ENCODE results near the gene LUC7L. TPM values are rescaled to one million over a fixed set of nuclear protein-coding genes. Genes with fewer than 3 reads are reported as not detected.
"Not testable (repeated sequence)": the region's sequence is repeated elsewhere in the genome, so short reads cannot be mapped to it uniquely, and the experiment has no call there.

Gene LUC7L
- total RNA-seq, 1 donor from 2014 or later, result 23.3 TPM

DNA sequence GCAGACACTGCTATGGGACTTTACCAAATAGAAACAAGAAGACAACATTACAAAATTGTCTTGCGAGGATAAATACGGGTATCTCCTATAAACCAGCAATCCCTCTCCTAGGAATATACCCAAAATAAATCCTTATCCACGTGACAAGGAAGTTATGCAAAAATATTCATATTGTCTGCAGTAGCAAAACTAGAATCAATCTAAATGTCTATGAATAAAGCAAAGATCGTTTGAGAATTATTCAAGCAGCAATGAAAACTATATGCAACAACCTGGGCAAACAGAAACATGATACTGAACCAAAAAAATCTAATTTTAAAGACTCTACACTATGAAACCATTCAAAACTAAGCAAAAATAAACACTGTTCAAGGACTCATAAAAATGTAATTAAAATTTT lies 9.2 kb downstream of the LUC7L start:
- Histone ChIP-seq H3K27me3 (ENCODE audit: low read depth) (no peaks in the 10 kb centered on the region), H3K9me3 (replicated peaks) (no peaks in the 10 kb centered on the region), H3K27ac (replicated peaks) (no peak overlapping the region), H3K4me1 (no peaks in the 10 kb centered on the region), H3K4me3 (no peak overlapping the region), H3K36me3 (peaks cover 98% of the 10 kb centered on the region)
- no peak for DNase-seq
- TF ChIP-seq, protein P1, sequence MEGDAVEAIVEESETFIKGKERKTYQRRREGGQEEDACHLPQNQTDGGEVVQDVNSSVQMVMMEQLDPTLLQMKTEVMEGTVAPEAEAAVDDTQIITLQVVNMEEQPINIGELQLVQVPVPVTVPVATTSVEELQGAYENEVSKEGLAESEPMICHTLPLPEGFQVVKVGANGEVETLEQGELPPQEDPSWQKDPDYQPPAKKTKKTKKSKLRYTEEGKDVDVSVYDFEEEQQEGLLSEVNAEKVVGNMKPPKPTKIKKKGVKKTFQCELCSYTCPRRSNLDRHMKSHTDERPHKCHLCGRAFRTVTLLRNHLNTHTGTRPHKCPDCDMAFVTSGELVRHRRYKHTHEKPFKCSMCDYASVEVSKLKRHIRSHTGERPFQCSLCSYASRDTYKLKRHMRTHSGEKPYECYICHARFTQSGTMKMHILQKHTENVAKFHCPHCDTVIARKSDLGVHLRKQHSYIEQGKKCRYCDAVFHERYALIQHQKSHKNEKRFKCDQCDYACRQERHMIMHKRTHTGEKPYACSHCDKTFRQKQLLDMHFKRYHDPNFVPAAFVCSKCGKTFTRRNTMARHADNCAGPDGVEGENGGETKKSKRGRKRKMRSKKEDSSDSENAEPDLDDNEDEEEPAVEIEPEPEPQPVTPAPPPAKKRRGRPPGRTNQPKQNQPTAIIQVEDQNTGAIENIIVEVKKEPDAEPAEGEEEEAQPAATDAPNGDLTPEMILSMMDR (IDR thresholded peaks at IDR 0.05; ENCODE audit: borderline replicate concordance), result no peak
- intact Hi-C loops (cut with micrococcal nuclease), result loop anchor here (10.0 kb wide), 1 partner anchor 135 kb away; the partner anchor contains the start of gene AXIN1

DNA sequence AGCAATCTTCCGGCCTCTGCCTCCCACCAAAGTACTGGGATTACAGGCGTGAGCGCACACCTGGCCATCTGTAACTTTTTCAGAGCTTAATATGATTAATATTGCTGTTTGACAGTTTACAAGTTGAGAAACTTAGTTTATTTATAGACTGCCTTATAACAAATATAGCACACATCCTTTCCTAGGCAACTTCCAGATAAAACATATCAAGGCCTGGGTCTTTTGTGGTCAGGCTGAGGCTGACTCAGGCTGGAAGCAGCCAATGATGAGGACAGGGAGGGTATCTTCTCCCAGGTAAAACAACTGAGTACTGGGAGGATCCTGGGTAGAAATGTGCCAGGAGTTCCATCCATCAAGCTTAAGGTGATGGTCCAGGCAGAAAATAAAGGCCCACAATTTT lies 16.2 kb downstream of the LUC7L start:
- Histone ChIP-seq H3K9me3 (replicated peaks) (no peaks in the 10 kb centered on the region), H3K27me3 (ENCODE audit: low read depth) (no peaks in the 10 kb centered on the region), H3K4me3 (no peak overlapping the region), H3K36me3 (peaks cover 82% of the 10 kb centered on the region), H3K27ac (replicated peaks) (peak overlapping the region; percentile 34), H3K4me1 (peaks cover 24% of the 10 kb centered on the region)
- TF ChIP-seq, protein P1 (IDR thresholded peaks at IDR 0.05; ENCODE audit: borderline replicate concordance), result no peak
- DNase-seq, result no peak
- intact Hi-C loops (cut with micrococcal nuclease), result no loop called here

DNA sequence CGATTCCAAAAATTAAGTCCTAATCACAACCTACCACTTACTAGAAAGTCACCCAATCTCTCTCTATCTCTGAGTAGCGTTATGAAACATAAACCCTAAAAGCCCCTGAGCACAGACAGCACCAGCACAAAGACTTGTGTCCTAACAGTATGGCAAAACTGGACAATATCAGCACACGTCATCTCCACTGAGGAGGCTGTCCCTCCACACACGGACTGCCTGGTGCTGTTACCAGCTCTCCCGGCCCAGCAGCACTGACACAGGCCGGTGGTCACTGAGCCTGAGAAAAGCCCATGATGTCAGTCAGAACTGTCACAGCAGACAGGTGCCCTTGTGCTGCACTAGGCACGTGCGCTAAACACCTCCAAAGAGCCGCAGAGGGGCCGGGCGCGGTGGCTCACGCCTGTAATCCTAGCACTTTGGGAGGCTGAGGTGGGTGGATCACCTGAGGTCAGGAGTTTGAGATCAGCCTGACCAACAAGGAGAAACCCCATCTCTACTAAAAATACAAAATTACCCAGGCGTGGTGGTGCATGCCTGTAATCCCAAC lies 17.5 kb downstream of the LUC7L start:
- H3K27ac ChIP-seq (replicated peaks), result peak overlapping the region; percentile 16
- H3K4me1 ChIP-seq, result peaks cover 24% of the 10 kb centered on the region

DNA sequence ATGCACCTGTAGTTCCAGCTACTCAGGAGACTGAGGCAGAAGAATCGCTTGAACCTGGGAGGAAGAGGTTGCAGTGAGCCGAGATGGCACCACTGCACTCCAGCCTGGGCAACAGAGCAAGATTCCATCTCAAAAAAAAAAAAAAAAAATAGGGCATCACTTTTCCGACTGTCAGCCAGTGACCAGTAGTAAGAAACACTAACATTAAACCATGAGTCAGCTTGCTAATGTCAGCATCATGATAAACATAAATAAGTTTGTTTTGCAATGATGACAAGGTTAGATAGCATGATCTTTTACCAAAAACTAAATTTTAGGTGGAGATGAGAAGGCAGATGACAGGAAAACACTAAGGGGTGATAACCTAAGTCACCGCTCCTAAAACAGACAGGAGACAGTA lies 19.9 kb downstream of the LUC7L start:
- peaks cover 83% of the 10 kb centered on the region for H3K36me3 ChIP-seq
- intact Hi-C loops (cut with micrococcal nuclease); H3K27ac ChIP-seq (replicated peaks); H3K4me3 ChIP-seq; H3K9me3 ChIP-seq (replicated peaks); H3K27me3 ChIP-seq (ENCODE audit: low read depth); DNase-seq: not testable (repeated sequence)
- peaks cover 24% of the 10 kb centered on the region for H3K4me1 ChIP-seq

More for the DNA sequence above, 17.5 kb downstream of the LUC7L start:
- peaks cover 82% of the 10 kb centered on the region for H3K36me3 ChIP-seq
- intact Hi-C loops (cut with micrococcal nuclease); H3K4me3 ChIP-seq; DNase-seq; H3K9me3 ChIP-seq (replicated peaks); H3K27me3 ChIP-seq (ENCODE audit: low read depth): not testable (repeated sequence)

DNA sequence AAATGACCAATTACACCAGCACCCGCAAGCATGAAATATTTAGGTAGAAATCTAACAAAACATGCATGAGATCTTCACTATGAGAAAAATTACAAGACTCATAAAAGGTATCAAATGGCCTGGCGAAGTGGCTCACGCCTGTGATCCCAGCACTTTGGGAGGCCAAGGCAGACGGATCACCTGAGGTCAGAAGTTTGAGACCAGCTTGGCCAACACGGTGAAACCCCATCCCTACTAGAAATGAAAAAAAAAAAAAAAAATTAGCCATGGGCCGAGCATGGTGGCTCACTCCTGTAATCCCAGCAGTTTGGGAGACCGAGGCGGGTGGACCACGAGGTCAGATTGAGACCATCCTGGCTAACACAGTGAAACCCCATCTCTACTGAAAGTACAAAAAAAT lies 25.2 kb downstream of the LUC7L start:
- H3K4me1 ChIP-seq; H3K27ac ChIP-seq (replicated peaks); H3K27me3 ChIP-seq (ENCODE audit: low read depth); intact Hi-C loops (cut with micrococcal nuclease); DNase-seq; H3K4me3 ChIP-seq; H3K9me3 ChIP-seq (replicated peaks): not testable (repeated sequence)
- peaks cover 94% of the 10 kb centered on the region for H3K36me3 ChIP-seq

DNA sequence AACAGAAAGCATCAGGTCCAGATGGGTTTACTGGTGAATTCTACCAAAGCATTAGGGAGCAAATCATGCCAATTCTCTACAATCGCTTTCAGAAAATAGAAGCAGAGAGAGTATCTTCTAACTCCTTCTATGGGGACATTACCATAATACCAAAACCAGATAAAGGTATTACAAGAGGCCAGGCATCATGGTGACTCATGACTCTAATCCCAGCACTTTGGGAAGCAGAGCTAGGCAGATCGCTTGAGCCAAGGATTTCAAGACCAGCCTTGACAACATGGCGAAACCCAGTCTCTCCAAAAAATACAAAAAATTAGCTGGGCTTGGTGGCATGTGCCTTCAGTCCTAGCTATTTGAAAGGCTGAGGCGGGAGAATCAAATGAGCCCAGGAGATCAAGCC lies 26.0 kb downstream of the LUC7L start:
- no peaks in the 10 kb centered on the region for H3K27me3 ChIP-seq (ENCODE audit: low read depth)
- TF ChIP-seq, protein P1 (IDR thresholded peaks at IDR 0.05; ENCODE audit: borderline replicate concordance), result no peak

DNA sequence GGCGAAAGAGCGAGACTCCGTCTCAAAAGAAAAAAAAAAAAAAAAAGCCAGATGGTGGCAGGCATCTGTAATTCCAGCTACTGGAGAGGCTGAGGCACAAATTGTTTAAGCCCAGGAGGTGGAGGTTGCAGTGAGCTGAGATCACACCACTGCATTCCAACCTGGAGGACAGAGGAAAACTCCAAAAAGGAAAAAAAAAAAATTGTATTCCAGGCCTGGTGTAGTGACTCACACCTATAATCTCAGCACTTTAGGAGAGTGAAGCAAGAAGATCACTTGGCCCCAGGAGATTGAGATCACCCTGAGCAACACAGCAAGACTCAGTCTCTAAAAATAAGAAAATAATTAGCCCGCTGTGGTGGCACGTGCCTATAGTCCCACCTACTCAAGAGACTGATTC lies 28.9 kb downstream of the LUC7L start:
- TF ChIP-seq, protein P1 (IDR thresholded peaks at IDR 0.05; ENCODE audit: borderline replicate concordance), result no peak
- no peak overlapping the region for H3K4me3 ChIP-seq
- no peak overlapping the region for H3K27ac ChIP-seq (replicated peaks)
- no peaks in the 10 kb centered on the region for H3K4me1 ChIP-seq
- H3K27me3 ChIP-seq (ENCODE audit: low read depth), result no peaks in the 10 kb centered on the region
- no peak for DNase-seq
- H3K36me3 ChIP-seq, result peaks cover 99% of the 10 kb centered on the region
- intact Hi-C loops (cut with micrococcal nuclease), result no loop called here
- H3K9me3 ChIP-seq (replicated peaks), result no peaks in the 10 kb centered on the region

More for the DNA sequence above, 26.0 kb downstream of the LUC7L start:
- Histone ChIP-seq H3K27ac (replicated peaks) (no peak overlapping the region), H3K36me3 (peaks cover 99% of the 10 kb centered on the region), H3K9me3 (replicated peaks) (no peaks in the 10 kb centered on the region), H3K4me3 (no peak overlapping the region), H3K4me1 (no peaks in the 10 kb centered on the region)
- intact Hi-C loops (cut with micrococcal nuclease), result no loop called here
- no peak for DNase-seq
